H9 (cell line): ENCODE results near the gene PLAC1. TPM values are rescaled to one million over a fixed set of nuclear protein-coding genes. Genes with fewer than 3 reads are reported as not detected.

ENCODE experiments used
- DNase-seq: peaks from one replicate; pipeline ENCODE4 v3.0.0-alpha.2; 2017
- H2AFZ ChIP-seq: one replicate; pipeline ENCODE4 v1.6.1; 2013; ENCODE audit warnings: mild to moderate bottlenecking, low read length, control low read depth, moderate library complexity
- H2AK5ac ChIP-seq: 2 replicates; pipeline ENCODE4 v1.6.1; 2013; ENCODE audit warnings: low read length, control low read depth, mixed read lengths; ENCODE audit not compliant: insufficient read length
- H2BK120ac ChIP-seq: one replicate; pipeline ENCODE4 v1.6.1; 2013; ENCODE audit warnings: low read depth, mild to moderate bottlenecking, low read length, control low read depth, inconsistent platforms; ENCODE audit not compliant: poor library complexity, severe bottlenecking
- H2BK12ac ChIP-seq: 2 replicates; pipeline ENCODE4 v1.6.1; 2013; ENCODE audit warnings: low read length, control low read depth, mixed read lengths, low read depth; ENCODE audit not compliant: insufficient read length
- H2BK15ac ChIP-seq: 2 replicates; pipeline ENCODE4 v1.6.1; 2013; ENCODE audit warnings: low read depth, low read length, control low read depth
- H2BK20ac ChIP-seq: one replicate; pipeline ENCODE4 v1.6.1; 2013; ENCODE audit warnings: low read depth, mild to moderate bottlenecking, low read length, control low read depth, inconsistent platforms; ENCODE audit not compliant: poor library complexity, severe bottlenecking
- H2BK5ac ChIP-seq: 2 replicates; pipeline ENCODE4 v1.6.1; 2013; ENCODE audit warnings: low read length, control low read depth, mixed read lengths; ENCODE audit not compliant: insufficient read length
- H3K14ac ChIP-seq: 2 replicates; pipeline ENCODE4 v1.6.1; 2013; ENCODE audit warnings: low read length, control low read depth; ENCODE audit not compliant: insufficient read depth
- H3K18ac ChIP-seq: 2 replicates; pipeline ENCODE4 v1.6.1; 2013; ENCODE audit warnings: low read depth, mild to moderate bottlenecking, mixed read lengths, low read length, control low read depth; ENCODE audit not compliant: insufficient read length
- H3K23ac ChIP-seq: 2 replicates; pipeline ENCODE4 v1.6.1; 2013; ENCODE audit warnings: low read length, control low read depth, mixed read lengths, low read depth; ENCODE audit not compliant: insufficient read length
- H3K23me2 ChIP-seq: 2 replicates; pipeline ENCODE4 v1.6.1; 2013; ENCODE audit warnings: low read depth, mild to moderate bottlenecking, mixed read lengths, low read length, control low read depth; ENCODE audit not compliant: insufficient read length, poor library complexity, severe bottlenecking
- H3K27ac ChIP-seq: 2 replicates; pipeline ENCODE4 v1.5.1; 2013; ENCODE audit warnings: low read length, control low read depth, mixed read lengths, low read depth; ENCODE audit not compliant: insufficient read length
- H3K27me3 ChIP-seq: 2 replicates; pipeline ENCODE4 v1.6.1; 2013; ENCODE audit warnings: low read length, control low read depth, inconsistent platforms; ENCODE audit not compliant: insufficient read depth
- H3K4ac ChIP-seq: 2 replicates; pipeline ENCODE4 v1.6.1; 2013; ENCODE audit warnings: low read depth, mild to moderate bottlenecking, control low read depth, inconsistent platforms, low read length, moderate library complexity
- H3K4me1 ChIP-seq: 2 replicates; pipeline ENCODE4 v1.6.1; 2013; ENCODE audit warnings: low read length, control low read depth, inconsistent platforms; ENCODE audit not compliant: insufficient read depth
- H3K4me2 ChIP-seq: 2 replicates; pipeline ENCODE4 v1.6.1; 2013; ENCODE audit warnings: low read length, control low read depth, mixed read lengths; ENCODE audit not compliant: insufficient read length, insufficient read depth
- H3K56ac ChIP-seq: 2 replicates; pipeline ENCODE4 v1.6.1; 2013; ENCODE audit warnings: low read depth, mild to moderate bottlenecking, mixed read lengths, low read length, control low read depth; ENCODE audit not compliant: insufficient read length
- H3K79me1 ChIP-seq: 2 replicates; pipeline ENCODE4 v1.6.1; 2013; ENCODE audit warnings: low read depth, mild to moderate bottlenecking, moderate library complexity, low read length, control low read depth, inconsistent platforms; ENCODE audit not compliant: insufficient read depth, poor library complexity, severe bottlenecking
- H3K79me2 ChIP-seq: 2 replicates; pipeline ENCODE4 v1.6.1; 2013; ENCODE audit warnings: low read length, control low read depth, inconsistent platforms; ENCODE audit not compliant: insufficient read depth
- H3K9ac ChIP-seq: 2 replicates; pipeline ENCODE4 v1.6.1; 2013; ENCODE audit warnings: low read length, control low read depth, mixed read lengths; ENCODE audit not compliant: insufficient read length; ENCODE audit errors: extremely low read depth
- H3K9me3 ChIP-seq: one replicate; pipeline ENCODE4 v1.6.1; 2013; ENCODE audit warnings: low read depth, low read length, inconsistent platforms; ENCODE audit not compliant: control insufficient read depth
- H3T11ph ChIP-seq: one replicate; pipeline ENCODE4 v1.6.1; 2013; ENCODE audit warnings: mild to moderate bottlenecking, low read length, control low read depth, inconsistent platforms
- H4K20me1 ChIP-seq: one replicate; pipeline ENCODE4 v1.6.1; 2013; ENCODE audit not compliant: control insufficient read depth, insufficient read length, insufficient read depth
- H4K5ac ChIP-seq: 2 replicates; pipeline ENCODE4 v1.6.1; 2013; ENCODE audit warnings: low read depth, mild to moderate bottlenecking, mixed read lengths, low read length, control low read depth; ENCODE audit not compliant: insufficient read length
- H4K8ac ChIP-seq: replicated peaks from 2 replicates; pipeline ENCODE4 v1.6.1; 2013; ENCODE audit warnings: low read length, control low read depth, mixed read lengths, low read depth; ENCODE audit not compliant: insufficient read length
- H4K91ac ChIP-seq: 2 replicates; pipeline ENCODE4 v1.6.1; 2013; ENCODE audit warnings: low read depth, mild to moderate bottlenecking, moderate library complexity, mixed read lengths, low read length, control low read depth; ENCODE audit not compliant: insufficient read length
- H3K27ac Mint-ChIP-seq, 3 experiments: 2 replicates in 2 of 3; 3 replicates in 1 of 3; pipeline ENCODE4 v1.8.0; 2020 to 2021; ENCODE audit warnings: mixed read lengths in 3 of 3, mild to moderate bottlenecking in 1 of 3, moderate library complexity in 1 of 3
- H3K27me3 Mint-ChIP-seq: 2 replicates; pipeline ENCODE4 v1.8.0; 2021; ENCODE audit warnings: low read depth, mild to moderate bottlenecking, moderate library complexity, mixed read lengths
- H3K36me3 Mint-ChIP-seq, 3 experiments: 2 replicates in 2 of 3; 3 replicates in 1 of 3; pipeline ENCODE4 v1.8.0; 2020 to 2021; ENCODE audit warnings: low read depth in 3 of 3, mixed read lengths in 3 of 3; ENCODE audit not compliant: insufficient read depth in 1 of 3
- H3K4me1 Mint-ChIP-seq, 2 experiments: 2 replicates each; pipeline ENCODE4 v1.8.0; 2020; ENCODE audit warnings: mixed read lengths in 2 of 2
- H3K4me3 Mint-ChIP-seq, 2 experiments: 2 replicates in 1 of 2; 3 replicates in 1 of 2; pipeline ENCODE4 v1.8.0; 2020 to 2021; ENCODE audit warnings: mild to moderate bottlenecking in 2 of 2, mixed read lengths in 2 of 2, moderate library complexity in 1 of 2
- H3K9me3 Mint-ChIP-seq, 2 experiments: 2 replicates in 1 of 2; 3 replicates in 1 of 2; pipeline ENCODE4 v1.8.0; 2020; ENCODE audit warnings: mild to moderate bottlenecking in 2 of 2, mixed read lengths in 2 of 2, moderate library complexity in 1 of 2
- CTCF ChIP-seq: fragments of 200-600 bp; sonication (generic); conservative IDR thresholded peaks from 3 replicates; pipeline ENCODE4 v1.8.0; 2021; ENCODE audit warnings: antibody characterized with exemption, mild to moderate bottlenecking
- WGBS: extraction: QIAGEN DNeasy Blood & Tissue Kit; methylation state at CpG from one replicate; pipeline ENCODE4 v1.1.7; 2013; ENCODE audit warnings: missing lambda C conversion rate, low lambda C conversion rate, mixed read lengths; ENCODE audit not compliant: insufficient read length; ENCODE audit errors: extremely low coverage; 5-methylcytosine and 5-hydroxymethylcytosine counted together
- total RNA-seq: library from RNA; stranded (reverse); gene quantifications from 2 replicates; pipeline ENCODE4 v1.2.1, GENCODE V29; 2021

The PLAC1 gene
- total RNA-seq, 1 experiment from 2014 or later = 0.68 TPM

DNA sequence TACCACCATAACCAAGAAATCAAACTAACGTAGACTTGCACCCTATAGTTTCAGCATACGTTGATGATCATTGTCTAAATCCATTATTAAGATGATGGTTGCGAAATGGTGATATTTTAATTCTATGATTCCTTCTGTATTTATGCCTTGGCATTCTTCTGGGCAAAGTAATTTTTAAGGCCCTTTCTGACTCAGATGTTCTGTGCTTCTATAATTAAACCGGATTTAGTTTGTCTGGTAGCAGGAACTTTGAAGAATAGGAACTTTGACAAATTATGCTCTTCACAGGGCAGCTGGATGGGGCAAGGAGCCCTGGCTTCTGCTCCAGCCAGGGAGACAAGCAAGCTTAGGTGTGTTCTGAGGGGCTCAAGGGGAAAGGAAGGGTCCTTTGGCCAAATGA, 23.8 kb upstream of the PLAC1 start:
- Histone ChIP-seq H4K20me1 (no peaks in the 10 kb centered on the region), H3K9ac (no peak overlapping the region), H4K8ac (no peak overlapping the region), H3K4me2 (no peak overlapping the region), H3K27me3 (no peaks in the 10 kb centered on the region), H3K23me2 (no peaks in the 10 kb centered on the region), H4K5ac (no peak overlapping the region), H4K91ac (no peak overlapping the region), H3K18ac (no peak overlapping the region), H2BK12ac (no peak overlapping the region), H3K27ac (no peak overlapping the region), H3K9me3 (no peaks in the 10 kb centered on the region), H2BK5ac (no peak overlapping the region), H3K56ac (no peak overlapping the region), H3K23ac (no peak overlapping the region), H2BK15ac (no peak overlapping the region), H2BK20ac (no peak overlapping the region), H3K4ac (no peak overlapping the region), H3K79me1 (no peaks in the 10 kb centered on the region), H3K4me1 (no peaks in the 10 kb centered on the region), H3K14ac (no peak overlapping the region), H3T11ph (no peak overlapping the region), H2BK120ac (no peak overlapping the region), H2AFZ (no peak overlapping the region), H2AK5ac (no peak overlapping the region), H3K79me2 (no peaks in the 10 kb centered on the region)
- WGBS = no CpG with 5 or more reads among the region's 4 CpGs
- peaks cover 2% of the 10 kb centered on the region; the same call in 1 of the 2 replicates for H3K27me3 Mint-ChIP-seq
- H3K27ac Mint-ChIP-seq = no peak overlapping the region
- no peak for DNase-seq
- TF ChIP-seq CTCF = no peak
- H3K9me3 Mint-ChIP-seq = peaks cover 6 to 68% of the 10 kb centered on the region in 2 experiments
- no peaks in the 10 kb centered on the region for H3K36me3 Mint-ChIP-seq
- no peaks in the 10 kb centered on the region for H3K4me1 Mint-ChIP-seq
- H3K4me3 Mint-ChIP-seq = no peak overlapping the region
